ENCODE data around the gene CCDC3.
A peak's percentile ranks its signal among the peaks of the same experiment; 100 is the strongest.
"Not testable (repeated sequence)": the region's sequence is repeated elsewhere in the genome, so short reads cannot be mapped to it uniquely, and the experiment has no call there.

Gene CCDC3

GRCh38 chr10:13001041-13001886 is at the start of gene CCDC3:
Gene CCDC3 (minus strand): TSS chr10:13001713. CDS start chr10:13001570, 143 bp downstream.
- H3K36me3 ChIP-seq (ENCODE audit: control insufficient read depth, insufficient read depth, low read length) = no peaks in the 10 kb centered on the region
- H3K27ac ChIP-seq (ENCODE audit: low read depth, low read length) = no peak within 1 kb of the TSS
- no peak within 1 kb of the TSS for H3K9ac ChIP-seq (ENCODE audit: low read length)
- peak within 1 kb of the TSS; percentile 54 for H3K4me3 ChIP-seq (ENCODE audit: low read length)
- peaks cover 3% of the 10 kb centered on the region for H3K27me3 ChIP-seq (ENCODE audit: control insufficient read depth, insufficient read depth, low read length)
- H3K4me1 ChIP-seq (ENCODE audit: control insufficient read depth, insufficient read depth, low read length) = peaks cover 7% of the 10 kb centered on the region

DNA sequence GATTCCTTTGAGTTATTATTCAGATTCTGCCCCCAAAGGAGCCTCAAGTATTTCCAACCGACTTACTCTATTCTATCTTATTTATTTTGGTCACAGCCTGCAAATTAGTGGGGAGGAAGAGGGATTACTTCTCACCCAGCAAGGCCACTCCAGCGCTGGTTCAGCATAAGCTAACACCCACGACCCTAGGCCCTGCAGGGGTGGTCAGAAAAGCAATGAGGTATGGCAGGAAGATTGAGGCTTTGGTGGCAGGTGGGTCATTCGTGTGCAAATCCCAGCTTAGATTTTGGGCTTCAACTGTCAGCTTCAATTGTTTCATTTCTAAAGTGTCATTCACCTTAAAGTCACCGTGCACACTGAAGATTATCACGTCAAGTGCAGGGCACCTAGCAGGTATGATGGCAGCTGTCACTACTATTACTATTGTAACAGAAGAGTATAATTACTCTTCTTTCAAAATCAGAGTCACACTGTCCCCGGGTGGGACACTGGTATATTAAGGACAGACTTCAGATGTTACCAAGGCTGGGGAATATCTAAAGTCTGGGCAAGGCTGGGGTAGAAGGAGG is 49.7 kb upstream of the CCDC3 start:
- Histone ChIP-seq H3K9ac (ENCODE audit: low read length) (no peak overlapping the region), H3K27me3 (ENCODE audit: control insufficient read depth, insufficient read depth, low read length) (no peaks in the 10 kb centered on the region)

GRCh38 chr10:13049774-13050420 is 48.4 kb upstream of the CCDC3 start:
- Histone ChIP-seq H3K36me3 (ENCODE audit: control insufficient read depth, insufficient read depth, low read length) (no peaks in the 10 kb centered on the region), H3K27ac (ENCODE audit: low read depth, low read length) (no peak overlapping the region), H3K27me3 (ENCODE audit: control insufficient read depth, insufficient read depth, low read length) (no peaks in the 10 kb centered on the region), H3K4me1 (ENCODE audit: control insufficient read depth, insufficient read depth, low read length) (no peaks in the 10 kb centered on the region), H3K9ac (ENCODE audit: low read length) (no peak overlapping the region), H3K4me3 (ENCODE audit: low read length) (no peak overlapping the region)

More for the DNA sequence above, 49.7 kb upstream of the CCDC3 start:
- H3K4me1 ChIP-seq (ENCODE audit: control insufficient read depth, insufficient read depth, low read length) = no peaks in the 10 kb centered on the region
- no peak overlapping the region for H3K4me3 ChIP-seq (ENCODE audit: low read length)
- H3K27ac ChIP-seq (ENCODE audit: low read depth, low read length) = no peak overlapping the region
- H3K36me3 ChIP-seq (ENCODE audit: control insufficient read depth, insufficient read depth, low read length) = no peaks in the 10 kb centered on the region

- Histone ChIP-seq H3K36me3 (ENCODE audit: control insufficient read depth, insufficient read depth, low read length) (no peaks in the 10 kb centered on the region), H3K4me1 (ENCODE audit: control insufficient read depth, insufficient read depth, low read length) (no peaks in the 10 kb centered on the region), H3K9ac (ENCODE audit: low read length) (no peak overlapping the region), H3K27me3 (ENCODE audit: control insufficient read depth, insufficient read depth, low read length) (no peaks in the 10 kb centered on the region), H3K4me3 (ENCODE audit: low read length) (no peak overlapping the region), H3K27ac (ENCODE audit: low read depth, low read length) (no peak overlapping the region)
Measured at GRCh38 chr10:13048762-13049161, 47.2 kb upstream of the CCDC3 start.

DNA sequence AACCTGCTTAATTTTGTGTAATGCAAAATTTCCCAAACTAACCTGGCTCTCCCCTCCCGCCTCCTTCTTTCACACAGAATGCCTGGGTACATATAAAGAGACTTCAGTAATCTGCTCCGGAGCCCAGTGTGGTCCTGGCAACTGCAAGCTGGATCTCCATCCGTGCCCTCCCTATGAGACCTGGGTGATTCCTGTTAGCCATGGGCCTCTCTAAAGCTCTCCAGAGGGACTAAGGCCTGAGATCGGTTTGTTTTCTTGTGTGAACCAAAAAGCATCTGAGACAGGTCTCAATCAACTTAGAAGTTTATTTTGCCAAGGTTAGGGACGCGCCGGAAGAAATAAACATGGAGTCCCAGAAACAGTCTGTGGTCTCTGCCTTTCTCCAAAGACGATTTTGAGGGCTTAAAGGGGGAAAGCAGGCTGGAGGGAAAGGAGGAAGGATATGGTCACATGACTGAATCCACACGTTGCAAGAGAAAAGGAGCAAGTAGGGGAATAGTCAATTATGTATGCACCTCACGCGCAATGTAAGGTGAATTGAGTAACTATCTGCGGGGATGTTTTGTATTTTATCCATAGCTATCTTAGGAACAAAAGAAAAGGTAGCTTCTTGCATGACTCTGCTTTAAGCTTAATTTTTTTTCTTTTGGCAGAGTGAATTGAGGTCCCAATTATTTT is 46.2 kb upstream of the CCDC3 start:
- Histone ChIP-seq H3K4me3 (ENCODE audit: low read length) (no peak overlapping the region), H3K9ac (ENCODE audit: low read length) (no peak overlapping the region), H3K36me3 (ENCODE audit: control insufficient read depth, insufficient read depth, low read length) (no peaks in the 10 kb centered on the region), H3K27me3 (ENCODE audit: control insufficient read depth, insufficient read depth, low read length) (no peaks in the 10 kb centered on the region), H3K27ac (ENCODE audit: low read depth, low read length) (no peak overlapping the region), H3K4me1 (ENCODE audit: control insufficient read depth, insufficient read depth, low read length) (no peaks in the 10 kb centered on the region)

- H3K27ac ChIP-seq (ENCODE audit: low read depth, low read length) = no peak overlapping the region
- H3K36me3 ChIP-seq (ENCODE audit: control insufficient read depth, insufficient read depth, low read length) = no peaks in the 10 kb centered on the region
- no peak overlapping the region for H3K9ac ChIP-seq (ENCODE audit: low read length)
- no peak overlapping the region for H3K4me3 ChIP-seq (ENCODE audit: low read length)
- no peaks in the 10 kb centered on the region for H3K27me3 ChIP-seq (ENCODE audit: control insufficient read depth, insufficient read depth, low read length)
- no peaks in the 10 kb centered on the region for H3K4me1 ChIP-seq (ENCODE audit: control insufficient read depth, insufficient read depth, low read length)
Measured at GRCh38 chr10:13046851-13047528, 45.5 kb upstream of the CCDC3 start.

DNA sequence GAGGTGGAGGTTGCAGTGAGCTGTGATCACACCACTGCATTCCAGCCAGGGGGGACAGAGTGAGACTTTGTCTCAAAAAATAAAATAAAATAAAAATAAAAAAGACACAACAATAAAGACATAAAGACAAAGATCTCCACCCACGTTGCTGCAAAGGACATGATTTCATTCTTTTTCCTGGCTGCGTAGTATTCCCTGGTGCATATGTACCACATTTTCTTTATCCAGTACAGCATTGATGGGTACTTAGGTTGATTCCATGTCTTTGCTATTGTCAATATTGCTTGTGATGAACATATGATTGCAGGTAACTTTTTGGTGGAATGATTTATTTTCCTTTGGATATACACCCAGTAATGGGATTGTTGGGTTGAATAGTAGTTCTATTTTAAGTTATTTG is 42.0 kb upstream of the CCDC3 start:
- no peak overlapping the region for H3K4me3 ChIP-seq (ENCODE audit: low read length)
- no peaks in the 10 kb centered on the region for H3K27me3 ChIP-seq (ENCODE audit: control insufficient read depth, insufficient read depth, low read length)
- H3K9ac ChIP-seq (ENCODE audit: low read length) = no peak overlapping the region
- H3K36me3 ChIP-seq (ENCODE audit: control insufficient read depth, insufficient read depth, low read length) = no peaks in the 10 kb centered on the region
- H3K27ac ChIP-seq (ENCODE audit: low read depth, low read length) = no peak overlapping the region
- H3K4me1 ChIP-seq (ENCODE audit: control insufficient read depth, insufficient read depth, low read length) = no peaks in the 10 kb centered on the region

- no peaks in the 10 kb centered on the region for H3K4me1 ChIP-seq (ENCODE audit: control insufficient read depth, insufficient read depth, low read length)
- no peak overlapping the region for H3K4me3 ChIP-seq (ENCODE audit: low read length)
- H3K27me3 ChIP-seq (ENCODE audit: control insufficient read depth, insufficient read depth, low read length) = no peaks in the 10 kb centered on the region
- no peak overlapping the region for H3K9ac ChIP-seq (ENCODE audit: low read length)
- no peak overlapping the region for H3K27ac ChIP-seq (ENCODE audit: low read depth, low read length)
- no peaks in the 10 kb centered on the region for H3K36me3 ChIP-seq (ENCODE audit: control insufficient read depth, insufficient read depth, low read length)
Measured at GRCh38 chr10:13039761-13040160, 38.2 kb upstream of the CCDC3 start.

- Histone ChIP-seq H3K4me3 (ENCODE audit: low read length) (no peak overlapping the region), H3K36me3 (ENCODE audit: control insufficient read depth, insufficient read depth, low read length) (no peaks in the 10 kb centered on the region), H3K27ac (ENCODE audit: low read depth, low read length) (no peak overlapping the region), H3K27me3 (ENCODE audit: control insufficient read depth, insufficient read depth, low read length) (no peaks in the 10 kb centered on the region), H3K9ac (ENCODE audit: low read length) (no peak overlapping the region), H3K4me1 (ENCODE audit: control insufficient read depth, insufficient read depth, low read length) (no peaks in the 10 kb centered on the region)
Measured at GRCh38 chr10:13038391-13038790, 36.9 kb upstream of the CCDC3 start.

DNA sequence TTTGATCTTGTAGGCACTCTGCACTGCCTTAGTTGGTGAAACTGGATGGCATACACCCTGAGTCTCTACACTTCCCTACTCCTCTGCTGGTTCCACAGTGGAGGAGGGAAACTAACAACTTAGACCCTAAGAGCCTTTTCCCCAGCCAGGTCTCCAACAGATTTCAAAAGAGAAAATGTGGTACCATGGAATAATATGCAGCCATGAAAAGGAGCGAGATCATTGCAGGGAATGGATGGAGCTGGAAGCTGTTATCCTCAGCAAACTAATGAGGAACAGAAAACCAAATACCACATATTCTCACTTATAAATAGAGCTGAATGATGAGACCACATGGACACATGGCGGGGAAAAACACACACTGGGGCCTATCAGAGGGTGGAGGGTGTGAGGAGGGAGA is 36.3 kb upstream of the CCDC3 start:
- Histone ChIP-seq H3K4me1 (ENCODE audit: control insufficient read depth, insufficient read depth, low read length) (no peaks in the 10 kb centered on the region), H3K4me3 (ENCODE audit: low read length) (no peak overlapping the region), H3K9ac (ENCODE audit: low read length) (no peak overlapping the region), H3K27ac (ENCODE audit: low read depth, low read length) (no peak overlapping the region), H3K27me3 (ENCODE audit: control insufficient read depth, insufficient read depth, low read length) (no peaks in the 10 kb centered on the region), H3K36me3 (ENCODE audit: control insufficient read depth, insufficient read depth, low read length) (no peaks in the 10 kb centered on the region)

DNA sequence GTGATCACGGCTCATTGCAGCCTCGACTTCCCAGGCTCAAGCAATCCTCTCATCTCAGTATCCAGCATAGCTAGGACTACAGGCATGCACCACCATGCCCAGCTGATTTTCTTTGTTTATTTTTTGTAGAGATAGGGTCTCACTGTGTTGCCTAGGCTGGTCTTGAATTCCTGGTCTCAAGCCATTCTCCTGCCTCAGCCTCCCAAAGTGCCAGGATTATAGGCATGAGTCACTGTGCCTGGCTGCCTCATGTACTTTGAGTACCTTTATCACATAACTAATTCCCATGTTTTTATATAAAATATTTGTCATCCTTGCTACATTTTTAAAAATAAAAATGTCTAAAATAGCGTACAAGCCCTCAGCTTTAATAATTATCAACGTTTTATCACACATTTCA is 35.3 kb upstream of the CCDC3 start:
- no peaks in the 10 kb centered on the region for H3K4me1 ChIP-seq (ENCODE audit: control insufficient read depth, insufficient read depth, low read length)
- H3K27me3 ChIP-seq (ENCODE audit: control insufficient read depth, insufficient read depth, low read length) = no peaks in the 10 kb centered on the region
- H3K36me3 ChIP-seq (ENCODE audit: control insufficient read depth, insufficient read depth, low read length) = no peaks in the 10 kb centered on the region
- H3K4me3 ChIP-seq (ENCODE audit: low read length) = no peak overlapping the region
- no peak overlapping the region for H3K27ac ChIP-seq (ENCODE audit: low read depth, low read length)
- H3K9ac ChIP-seq (ENCODE audit: low read length) = no peak overlapping the region

- H3K4me3 ChIP-seq (ENCODE audit: low read length); H3K36me3 ChIP-seq (ENCODE audit: control insufficient read depth, insufficient read depth, low read length); H3K27me3 ChIP-seq (ENCODE audit: control insufficient read depth, insufficient read depth, low read length); H3K4me1 ChIP-seq (ENCODE audit: control insufficient read depth, insufficient read depth, low read length); H3K27ac ChIP-seq (ENCODE audit: low read depth, low read length); H3K9ac ChIP-seq (ENCODE audit: low read length): not testable (repeated sequence)
Measured at GRCh38 chr10:13035731-13036130, 34.2 kb upstream of the CCDC3 start.

Measured in rectal smooth muscle tissue (tissue), 1 donor.